NCI-H345 treated with DMSO at 0.1 percent for 48 hours (cell line): ENCODE results near the gene PCDHB12.

Experiments
- DNase-seq: peaks from one replicate; lab custom pipeline; 2025; ENCODE audit not compliant: unreplicated experiment; lab: John Stamatoyannopoulos, UW

Gene PCDHB12

GRCh38 chr5:141260458-141261237 is 52.1 kb downstream of the PCDHB12 start:
- no peak for DNase-seq

GRCh38 chr5:141261238-141261546 is 52.7 kb downstream of the PCDHB12 start:
- no peak for DNase-seq
